ENCODE measurements around the gene SEL1L3.

The SEL1L3 gene

DNA sequence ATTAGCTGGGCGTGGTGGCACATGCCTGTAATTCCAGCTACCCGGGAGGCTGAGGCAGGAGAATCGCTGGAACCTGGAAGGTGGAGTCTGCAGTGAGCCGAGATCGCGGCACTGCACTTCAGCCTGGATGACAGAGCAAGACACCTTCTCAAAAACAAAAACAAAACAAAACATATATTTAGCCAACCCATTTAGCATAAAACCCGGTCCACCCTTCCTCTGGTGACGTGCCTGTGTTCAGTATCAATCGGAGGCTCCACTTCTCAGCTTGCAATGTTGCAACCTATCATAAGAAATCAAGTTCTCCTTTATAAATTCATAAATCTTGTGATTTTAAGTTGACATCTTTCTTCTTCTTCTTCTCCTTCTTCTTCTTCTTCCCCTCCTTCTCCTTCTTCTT, 133.2 kb downstream of the SEL1L3 start:
- no peak for DNase-seq (ENCODE audit: low spot score)

DNA sequence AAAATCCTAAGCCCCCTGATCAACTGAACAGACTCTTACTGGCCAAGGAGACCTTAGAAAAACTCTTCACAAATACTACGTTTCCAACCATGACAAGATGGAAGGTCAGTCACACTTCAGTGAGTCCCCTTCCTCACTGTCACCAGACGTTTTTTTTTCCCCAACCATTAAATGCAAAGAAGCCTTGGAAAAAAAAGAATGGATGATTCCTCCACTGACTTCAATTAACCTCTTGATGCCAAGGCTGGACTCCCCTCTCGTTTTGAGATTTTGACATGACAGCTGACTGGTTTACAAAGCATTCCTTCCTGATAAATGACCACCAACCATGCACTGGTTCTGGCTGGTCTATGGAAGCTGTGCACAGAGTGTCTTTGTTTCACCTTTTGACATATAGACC, 133.9 kb downstream of the SEL1L3 start:
- no peak for DNase-seq (ENCODE audit: low spot score)

GRCh38 chr4:25727711-25728493, 134.9 kb downstream of the SEL1L3 start:
- DNase-seq (ENCODE audit: low spot score): peak; percentile 44

GRCh38 chr4:25725870-25726269, 136.9 kb downstream of the SEL1L3 start:
- DNase-seq (ENCODE audit: low spot score): no peak

GRCh38 chr4:25723409-25723808, 139.4 kb downstream of the SEL1L3 start:
- DNase-seq (ENCODE audit: low spot score): no peak

DNA sequence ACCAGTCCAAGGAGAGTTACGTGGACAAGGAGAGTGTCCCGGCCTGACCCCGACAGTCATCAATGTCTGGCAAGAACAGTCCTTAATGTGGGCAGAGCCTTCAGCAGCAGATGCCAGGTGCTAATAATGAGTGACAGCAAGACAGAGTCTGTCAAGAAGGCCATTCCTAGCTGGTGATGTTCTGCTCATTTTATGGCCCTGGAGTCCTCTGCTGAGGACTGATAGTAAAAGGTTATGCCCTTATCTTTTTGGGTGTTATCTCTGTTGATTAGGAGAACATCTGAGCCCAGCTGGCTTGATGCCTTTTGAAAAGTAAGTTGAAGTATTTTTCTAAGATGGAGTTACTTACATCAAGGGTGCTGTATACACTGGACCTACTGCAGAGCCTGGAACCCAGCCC, 139.8 kb downstream of the SEL1L3 start:
- DNase-seq (ENCODE audit: low spot score): no peak

DNA sequence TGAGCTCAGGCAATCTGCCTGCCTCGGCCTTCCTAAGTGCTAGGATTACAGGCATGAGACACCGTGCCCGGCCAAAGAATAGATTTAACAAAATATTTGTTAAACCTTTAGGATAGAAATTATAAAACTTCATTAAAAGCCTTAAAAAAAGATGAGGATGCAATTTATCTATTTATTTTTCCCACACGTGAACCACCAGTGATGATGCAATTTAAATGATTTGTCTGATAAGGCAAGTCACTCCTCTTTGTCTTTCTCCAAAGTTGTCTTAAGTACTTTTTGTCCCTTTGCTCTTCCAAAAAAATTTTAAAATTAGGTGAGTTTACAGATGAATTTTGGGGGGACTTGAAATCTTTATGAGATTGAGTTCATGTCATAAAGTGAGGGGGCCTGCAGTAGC, 149.0 kb downstream of the SEL1L3 start:
- no peak for DNase-seq (ENCODE audit: low spot score)

DNA sequence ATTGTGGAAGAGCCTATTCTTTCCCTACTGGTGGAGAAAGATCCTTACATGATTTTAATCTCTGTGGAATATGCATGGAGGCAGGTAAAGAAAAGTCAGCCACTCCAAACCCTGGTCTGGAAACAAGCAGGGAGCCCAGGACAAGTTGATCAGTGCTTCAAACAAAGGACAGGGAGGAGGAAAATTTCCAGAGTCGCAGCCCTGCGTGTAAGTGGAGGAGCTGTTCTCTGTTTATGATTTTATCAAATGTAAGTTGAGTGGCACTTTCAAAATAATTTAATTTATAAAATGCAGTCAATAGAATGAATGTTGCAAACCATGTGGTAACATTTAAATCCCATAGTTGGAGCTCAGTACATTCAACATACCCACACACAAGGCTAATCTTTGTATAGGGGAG, 150.2 kb downstream of the SEL1L3 start:
- no peak for DNase-seq (ENCODE audit: low spot score)

GRCh38 chr4:25710637-25711036, 152.2 kb downstream of the SEL1L3 start:
- DNase-seq (ENCODE audit: low spot score): no peak

GRCh38 chr4:25704516-25704915, 158.3 kb downstream of the SEL1L3 start:
- DNase-seq (ENCODE audit: low spot score): no peak

DNA sequence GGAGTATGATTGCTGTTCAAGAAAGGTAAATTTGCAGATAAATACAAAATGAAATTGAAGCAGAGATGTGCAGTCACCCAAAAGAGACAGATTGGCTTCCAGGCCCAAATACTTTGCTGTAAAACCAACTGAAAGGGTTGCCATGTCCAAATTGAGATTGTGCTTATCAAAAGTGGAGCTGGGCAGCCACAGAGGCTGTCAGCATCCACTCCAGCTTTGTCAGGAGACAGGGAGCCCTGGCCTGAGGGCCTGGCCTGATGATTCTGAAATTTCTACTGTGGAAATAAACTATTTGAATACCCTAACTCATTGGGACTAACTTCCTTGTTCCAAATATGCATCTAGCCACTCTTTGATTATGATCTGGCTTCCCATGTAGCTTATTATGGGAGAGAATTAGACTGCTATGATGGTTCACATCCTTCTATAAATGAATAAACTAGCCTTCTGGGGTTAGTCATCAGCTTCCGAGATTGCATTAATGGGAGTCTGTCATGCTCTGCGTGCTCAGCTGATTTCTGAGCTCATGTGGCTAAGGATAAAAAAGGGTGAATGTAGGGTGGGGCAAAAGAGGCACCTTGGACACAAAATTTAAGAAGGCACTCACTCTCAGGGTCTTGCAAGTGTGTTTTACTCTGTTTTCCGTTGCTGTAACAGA, 158.9 kb downstream of the SEL1L3 start:
- DNase-seq (ENCODE audit: low spot score): no peak

- DNase-seq (ENCODE audit: low spot score): no peak
These were observed 159.9 kb downstream of the SEL1L3 start for GRCh38 chr4:25702848-25703247.

GRCh38 chr4:25700661-25701060, 162.1 kb downstream of the SEL1L3 start:
- DNase-seq (ENCODE audit: low spot score): no peak

- DNase-seq (ENCODE audit: low spot score): no peak
These were observed 165.3 kb downstream of the SEL1L3 start for GRCh38 chr4:25697516-25697915.

All from iPS-NIHi11 (cell line).